Keratinocyte (primary cell): ENCODE data around the gene DNMT3A.

ENCODE experiments used
- CTCF ChIP-seq, 3 experiments: IDR thresholded peaks in 1 of 3; conservative IDR thresholded peaks in 1 of 3; optimal IDR thresholded peaks in 1 of 3; 2 replicates in 2 of 3; 3 replicates in 1 of 3; pipeline versions ENCODE3 to v1.5.1; 2011; ENCODE audit warnings: low read length in 3 of 3, mild to moderate bottlenecking in 3 of 3, moderate library complexity in 2 of 3, control low read depth in 1 of 3, inconsistent platforms in 1 of 3; ENCODE audit not compliant: insufficient read depth in 2 of 3; ENCODE audit errors: extremely low read depth in 1 of 3
- EZH2 ChIP-seq: IDR thresholded peaks from one replicate; pipeline ENCODE4 v1.6.1; 2012; ENCODE audit warnings: inconsistent platforms, mild to moderate bottlenecking, low read length, moderate library complexity

GRCh38 chr2:25310709-25310964 lies 31.1 kb downstream of the DNMT3A start:
- TF ChIP-seq CTCF (optimal IDR thresholded peaks at IDR 0.05 in 1 of 3, IDR thresholded peaks at IDR 0.05 in 1 of 3, conservative IDR thresholded peaks at IDR 0.05 in 1 of 3; ENCODE audit: extremely low read depth in 1 of 3, insufficient read depth in 2 of 3, low read length in 3 of 3) (no peak), EZH2 (no peak)
